GM18499 (cell line): ENCODE measurements around the gene CBX5.

Experiments used
- ATAC-seq: cut with Tn5 transposase; IDR thresholded peaks from one replicate; pipeline ENCODE4 v1.9.1; 2021; ENCODE audit warnings: moderate number of reproducible peaks; ENCODE audit not compliant: insufficient read depth, unreplicated experiment

CBX5 gene

DNA sequence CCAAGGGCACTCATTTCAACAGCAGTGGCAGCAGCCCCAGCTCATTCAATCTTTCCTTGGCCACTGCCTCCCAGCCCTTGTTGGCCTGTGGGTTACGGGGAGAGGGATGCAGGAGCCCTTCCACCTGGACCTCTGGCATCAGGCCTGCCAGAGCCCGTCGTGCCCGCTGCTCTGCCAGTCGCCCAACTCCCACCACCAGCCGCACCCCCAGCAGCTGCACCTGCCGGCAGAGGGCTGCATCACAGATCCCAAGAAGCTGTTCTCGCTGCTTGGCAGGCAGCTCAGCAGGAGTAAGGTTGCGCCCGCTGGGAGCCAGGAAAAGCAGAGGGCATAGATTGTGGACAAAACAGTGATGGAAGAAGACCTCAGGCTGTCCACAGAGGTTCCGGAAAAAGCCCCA, 97.8 kb downstream of the CBX5 start:
- ATAC-seq = no peak
